Stimulated activated CD4-positive, alpha-beta T cell treated with anti-CD3 and anti-CD28 coated beads, Interleukin-15, amount 100 ng/mL, for 1 hour (primary cell): ENCODE measurements around the gene SPRR4.
"Not testable (repeated sequence)": the region's sequence is repeated elsewhere in the genome, so short reads cannot be mapped to it uniquely, and the experiment has no call there.

Experiments
- DNase-seq, 2 donors: peaks; one replicate each; pipeline ENCODE4 v3.0.0-alpha.2; 2020; ENCODE audit warnings: low read depth in 1 of 2, low spot score in 1 of 2

Gene SPRR4

DNA sequence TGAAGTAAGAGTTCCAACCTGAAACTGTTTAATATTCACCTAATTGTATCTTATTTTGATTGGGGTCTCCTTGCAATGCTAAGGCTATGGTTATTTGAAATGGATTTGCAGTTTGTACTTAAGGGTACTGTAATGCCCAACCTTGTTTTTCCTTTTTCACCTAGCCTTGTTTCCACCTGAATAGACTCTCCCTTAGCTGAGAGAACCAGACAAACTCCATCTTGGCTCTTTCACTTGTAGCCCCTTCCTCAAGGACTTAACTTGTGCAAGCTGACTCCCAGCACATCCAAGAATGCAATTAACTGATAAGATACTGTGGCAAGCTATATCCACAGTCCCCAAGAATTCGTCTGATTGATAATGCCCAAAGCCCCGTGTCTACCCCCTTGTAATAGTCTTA lies 51.4 kb downstream of the SPRR4 start:
- not testable (repeated sequence) for DNase-seq
